HG03139 (cell line): ENCODE data around the gene LSAMP.

Experiments
- ATAC-seq: cut with Tn5 transposase; IDR thresholded peaks from one replicate; pipeline ENCODE4 v1.9.1; 2021; ENCODE audit not compliant: unreplicated experiment

LSAMP gene

GRCh38 chr3:116299646-116300081, 145.6 kb downstream of the LSAMP start:
- no peak for ATAC-seq

GRCh38 chr3:116298151-116298550, 147.1 kb downstream of the LSAMP start:
- ATAC-seq, result no peak

- ATAC-seq, result no peak
Measured at GRCh38 chr3:116291141-116291540, 154.1 kb downstream of the LSAMP start.

- ATAC-seq, result no peak
Measured at GRCh38 chr3:116288485-116288884, 156.8 kb downstream of the LSAMP start.

- no peak for ATAC-seq
Measured at GRCh38 chr3:116285781-116286421, 159.4 kb downstream of the LSAMP start.

GRCh38 chr3:116281313-116282143, 163.8 kb downstream of the LSAMP start:
- ATAC-seq, result no peak

GRCh38 chr3:116280130-116280740, 165.1 kb downstream of the LSAMP start:
- ATAC-seq, result no peak

GRCh38 chr3:116276675-116277074, 168.6 kb downstream of the LSAMP start:
- no peak for ATAC-seq

- ATAC-seq, result no peak
Measured at GRCh38 chr3:116270056-116270455, 175.2 kb downstream of the LSAMP start.

- no peak for ATAC-seq
Measured at GRCh38 chr3:116267116-116267515, 178.2 kb downstream of the LSAMP start.

GRCh38 chr3:116265976-116266584, 179.2 kb downstream of the LSAMP start:
- no peak for ATAC-seq

- no peak for ATAC-seq
Measured at GRCh38 chr3:116265320-116265695, 180.0 kb downstream of the LSAMP start.

- no peak for ATAC-seq
Measured at GRCh38 chr3:116264546-116265319, 180.6 kb downstream of the LSAMP start.

GRCh38 chr3:116263842-116264545, 181.3 kb downstream of the LSAMP start:
- ATAC-seq, result no peak

GRCh38 chr3:116260491-116260890, 184.8 kb downstream of the LSAMP start:
- ATAC-seq, result no peak

- no peak for ATAC-seq
Measured at GRCh38 chr3:116259984-116260383, 185.3 kb downstream of the LSAMP start.

GRCh38 chr3:116256843-116257485, 188.3 kb downstream of the LSAMP start:
- ATAC-seq, result no peak

- no peak for ATAC-seq
Measured at GRCh38 chr3:116254541-116254940, 190.7 kb downstream of the LSAMP start.

- no peak for ATAC-seq
Measured at GRCh38 chr3:116253511-116253910, 191.8 kb downstream of the LSAMP start.

GRCh38 chr3:116247605-116248004, 197.7 kb downstream of the LSAMP start:
- ATAC-seq, result no peak
